IMR-90 (cell line): ENCODE results near the gene GLIPR1L2. TPM values are rescaled to one million over a fixed set of nuclear protein-coding genes. Genes with fewer than 3 reads are reported as not detected.

Source experiments
- ATAC-seq: fragments of 200-7000 bp; cut with Tn5 transposase; 2 replicates; pipeline ENCODE4 v1.9.1; 2020; ENCODE audit warnings: low read depth, mild to moderate bottlenecking, moderate library complexity
- BruUV-seq: library from RNA; stranded (reverse); fragments of 400-500 nt; replicated peaks from 2 replicates; lab custom pipeline; 2021; lab: Mats Ljungman, UMichigan
- CTCF ChIA-PET: fragments of 300-600 bp; formaldehyde crosslinking; extraction: SDS; loops from one replicate; lab custom pipeline; 2021; ENCODE audit warnings: antibody characterized with exemption; lab: Yijun Ruan, JAX
- POLR2A ChIA-PET: fragments of 300-600 bp; sonication (Branson Sonifier 250); formaldehyde crosslinking; loops from one replicate; lab custom pipeline; 2022; ENCODE audit warnings: antibody characterized with exemption; ENCODE audit not compliant: unreplicated experiment; lab: Charles Lee
- DNase-seq: peaks from one replicate; pipeline ENCODE4 v3.0.0; 2013
- H2AFZ ChIP-seq: replicated peaks from 2 replicates; pipeline ENCODE3; 2013; ENCODE audit warnings: low read length, mild to moderate bottlenecking; ENCODE audit not compliant: poor library complexity
- H2AK5ac ChIP-seq: 2 replicates; pipeline ENCODE4 v1.6.1; 2013; ENCODE audit warnings: low read depth, low read length, inconsistent platforms
- H2AK9ac ChIP-seq: replicated peaks from 2 replicates; pipeline ENCODE3; 2013; ENCODE audit warnings: mild to moderate bottlenecking, low read depth, low read length, moderate library complexity; ENCODE audit not compliant: poor library complexity
- H2BK120ac ChIP-seq: 2 replicates; pipeline ENCODE4 v1.6.1; 2013; ENCODE audit warnings: low read depth, low read length, inconsistent platforms
- H2BK15ac ChIP-seq: 3 replicates; pipeline ENCODE4 v1.6.1; 2013; ENCODE audit warnings: low read depth, low read length, inconsistent platforms
- H2BK20ac ChIP-seq: 2 replicates; pipeline ENCODE4 v1.6.1; 2013; ENCODE audit warnings: low read depth, mild to moderate bottlenecking, inconsistent platforms, low read length, moderate library complexity
- H2BK5ac ChIP-seq: 2 replicates; pipeline ENCODE4 v1.6.1; 2013; ENCODE audit warnings: mild to moderate bottlenecking, low read depth, low read length, inconsistent platforms; ENCODE audit not compliant: poor library complexity, severe bottlenecking
- H3K14ac ChIP-seq: replicated peaks from 2 replicates; pipeline ENCODE4 v1.6.1; 2013; ENCODE audit warnings: low read depth, low read length, inconsistent platforms
- H3K18ac ChIP-seq: 2 replicates; pipeline ENCODE4 v1.6.1; 2013; ENCODE audit warnings: low read depth, low read length, control low read depth
- H3K23ac ChIP-seq: 2 replicates; pipeline ENCODE4 v1.6.1; 2013; ENCODE audit warnings: low read depth, low read length, inconsistent platforms
- H3K27ac ChIP-seq: 2 replicates; pipeline ENCODE4 v1.5.1; 2013; ENCODE audit warnings: mild to moderate bottlenecking, control low read depth, low read length; ENCODE audit not compliant: insufficient read depth
- H3K27me3 ChIP-seq: 2 replicates; pipeline ENCODE4 v1.6.1; 2013; ENCODE audit warnings: low read length; ENCODE audit not compliant: control insufficient read depth, insufficient read depth
- H3K36me3 ChIP-seq: 2 replicates; pipeline ENCODE4 v1.6.1; 2013; ENCODE audit warnings: low read length, mixed read lengths; ENCODE audit not compliant: control insufficient read depth, insufficient read depth
- H3K4ac ChIP-seq: 2 replicates; pipeline ENCODE4 v1.6.1; 2013; ENCODE audit warnings: low read depth, low read length, inconsistent platforms
- H3K4me1 ChIP-seq: 2 replicates; pipeline ENCODE4 v1.6.1; 2013; ENCODE audit warnings: low read length, mixed read lengths; ENCODE audit not compliant: control insufficient read depth, insufficient read depth
- H3K4me2 ChIP-seq: 2 replicates; pipeline ENCODE4 v1.6.1; 2013; ENCODE audit warnings: low read depth, mild to moderate bottlenecking, control low read depth, low read length, moderate library complexity
- H3K4me3 ChIP-seq: 2 replicates; pipeline ENCODE4 v1.5.1; 2013; ENCODE audit warnings: low read depth, mild to moderate bottlenecking, control low read depth, low read length, moderate library complexity; ENCODE audit not compliant: insufficient read depth
- H3K56ac ChIP-seq: 2 replicates; pipeline ENCODE4 v1.6.1; 2013; ENCODE audit warnings: low read length, inconsistent platforms; ENCODE audit not compliant: insufficient read depth; ENCODE audit errors: extremely low read depth
- H3K79me1 ChIP-seq, 2 experiments: 2 replicates each; pipeline ENCODE4 v1.6.1; 2013; ENCODE audit warnings: low read length in 2 of 2, inconsistent platforms in 1 of 2, low read depth in 1 of 2
- H3K9ac ChIP-seq: 2 replicates; pipeline ENCODE4 v1.6.1; 2013; ENCODE audit warnings: low read depth, low read length, control low read depth
- H3K9me1 ChIP-seq: 2 replicates; pipeline ENCODE4 v1.6.1; 2013; ENCODE audit warnings: low read length, inconsistent platforms; ENCODE audit not compliant: insufficient read depth
- H3K9me3 ChIP-seq: 2 replicates; pipeline ENCODE4 v1.6.1; 2013; ENCODE audit warnings: low read length; ENCODE audit not compliant: control insufficient read depth, insufficient read depth
- H4K20me1 ChIP-seq: 2 replicates; pipeline ENCODE4 v1.6.1; 2013; ENCODE audit warnings: low read length, inconsistent platforms; ENCODE audit not compliant: insufficient read depth
- H4K5ac ChIP-seq: 2 replicates; pipeline ENCODE4 v1.6.1; 2013; ENCODE audit warnings: mild to moderate bottlenecking, low read depth, low read length, control low read depth
- H4K8ac ChIP-seq, 2 experiments: 2 replicates each; pipeline ENCODE4 v1.6.1; 2013; ENCODE audit warnings: low read depth in 2 of 2, low read length in 2 of 2, control low read depth in 1 of 2, inconsistent platforms in 1 of 2
- H4K91ac ChIP-seq: 2 replicates; pipeline ENCODE4 v1.6.1; 2013; ENCODE audit warnings: low read depth, low read length, inconsistent platforms; ENCODE audit not compliant: insufficient read depth
- BHLHE40 ChIP-seq: fragments of 150-350 bp; IDR thresholded peaks from 2 replicates; pipeline ENCODE4 v1.6.1; 2016; ENCODE audit warnings: mild to moderate bottlenecking, low read depth, low read length
- MAFK ChIP-seq: IDR thresholded peaks from 2 replicates; pipeline ENCODE4 v1.6.1; 2012; ENCODE audit warnings: low read depth, low read length, improper control_type of control experiment
- MXI1 ChIP-seq: IDR thresholded peaks from 2 replicates; pipeline ENCODE4 v1.6.1; 2012; ENCODE audit warnings: low read depth, mild to moderate bottlenecking, low read length, moderate library complexity, borderline replicate concordance
- RAD21 ChIP-seq: IDR thresholded peaks from 2 replicates; pipeline ENCODE4 v1.6.1; 2012; ENCODE audit warnings: low read length, improper control_type of control experiment
- WGBS, 2 experiments: methylation state at CpG; one replicate each; pipeline versions ENCODE4 v1.1.5 to v1.1.7; 2013; ENCODE audit warnings: missing lambda C conversion rate in 2 of 2; ENCODE audit not compliant: insufficient read length in 1 of 2; ENCODE audit errors: extremely low coverage in 2 of 2; 5-methylcytosine and 5-hydroxymethylcytosine counted together
- dilution Hi-C: fragments of 300-500 bp; cut with HindIII; formaldehyde crosslinking; loops from one replicate; pipeline ENCODE4 v1.14.3; 2018; ENCODE audit warnings: low sequenced_read_pairs; ENCODE audit not compliant: unreplicated experiment
- in situ Hi-C: fragments of 300-500 bp; cut with MboI; formaldehyde crosslinking; loops from 3 replicates; pipeline ENCODE4 v1.14.3; 2019; ENCODE audit warnings: low sequenced_read_pairs, inconsistent platforms, mixed read lengths
- intact Hi-C: fragments of 100-400 bp; cut with micrococcal nuclease; formaldehyde crosslinking; loops from 2 replicates; pipeline ENCODE4 v1.10.0; 2022
- polyA plus RNA-seq, 3 experiments: library from polyadenylated mRNA; depleted of rRNA; stranded (reverse); fragments of >200 nt; gene quantifications; 2 replicates each; pipeline ENCODE4 v1.2.3, GENCODE V29; 2012; ENCODE audit warnings: low replicate concordance in 1 of 3
- total RNA-seq: library from RNA; depleted of rRNA; stranded (reverse); fragments of >200 nt; gene quantifications from 2 replicates; pipeline ENCODE4 v1.2.3, GENCODE V29; 2012

The GLIPR1L2 gene
- total and polyA plus RNA-seq, 2 of the 4 experiments (the other 2 are of a cell fraction) = 0.07 TPM; not detected in 1

GRCh38 chr12:75404231-75404630, 13.3 kb downstream of the GLIPR1L2 start:
- Histone ChIP-seq H2BK20ac (no peak overlapping the region), H3K79me1 (no peaks in the 10 kb centered on the region), H3K4ac (no peak overlapping the region), H3K27ac (no peak overlapping the region), H2BK15ac (no peak overlapping the region), H4K8ac (no peak overlapping the region), H3K9me3 (no peaks in the 10 kb centered on the region), H2BK5ac (no peak overlapping the region), H4K20me1 (no peaks in the 10 kb centered on the region), H3K36me3 (no peaks in the 10 kb centered on the region), H2AFZ (no peak overlapping the region), H3K56ac (no peak overlapping the region), H3K9me1 (no peaks in the 10 kb centered on the region), H3K9ac (no peak overlapping the region), H3K27me3 (no peaks in the 10 kb centered on the region), H2AK5ac (no peak overlapping the region), H3K23ac (no peak overlapping the region), H3K4me1 (no peaks in the 10 kb centered on the region), H3K4me3 (no peak overlapping the region), H4K5ac (no peak overlapping the region), H3K14ac (no peak overlapping the region), H3K18ac (no peak overlapping the region), H4K91ac (no peak overlapping the region), H3K4me2 (no peak overlapping the region), H2AK9ac (no peak overlapping the region), H2BK120ac (no peak overlapping the region)
- no CpG with 5 or more reads among the region's 1 CpG for WGBS, 2 experiments
- POLR2A ChIA-PET = no interaction called here
- DNase-seq (no peak), ATAC-seq (no peak)
- CTCF ChIA-PET = interaction anchor here (0.6 to 1.1 kb wide), 3 partner anchors 13 to 541 kb away, joined by 3 to 5 read pairs (median 3); partner anchors contain the start of gene GLIPR1L2
- TF ChIP-seq MXI1 (no peak), RAD21 (no peak), BHLHE40 (no peak), MAFK (no peak)
- dilution Hi-C loops = no loop called here
- intact Hi-C loops = no loop called here
- in situ Hi-C loops = no loop called here
- BruUV-seq = no TSS peak
